Stimulated activated CD4-positive, alpha-beta T cell treated with anti-CD3 and anti-CD28 coated beads, Interleukin-15, amount 100 ng/mL, for 1 hour (primary cell): ENCODE measurements around the gene ZNF862.

Source experiments
- DNase-seq, 2 donors: peaks; one replicate each; pipeline ENCODE4 v3.0.0-alpha.2; 2020; ENCODE audit warnings: low read depth in 1 of 2, low spot score in 1 of 2

The ZNF862 gene

DNA sequence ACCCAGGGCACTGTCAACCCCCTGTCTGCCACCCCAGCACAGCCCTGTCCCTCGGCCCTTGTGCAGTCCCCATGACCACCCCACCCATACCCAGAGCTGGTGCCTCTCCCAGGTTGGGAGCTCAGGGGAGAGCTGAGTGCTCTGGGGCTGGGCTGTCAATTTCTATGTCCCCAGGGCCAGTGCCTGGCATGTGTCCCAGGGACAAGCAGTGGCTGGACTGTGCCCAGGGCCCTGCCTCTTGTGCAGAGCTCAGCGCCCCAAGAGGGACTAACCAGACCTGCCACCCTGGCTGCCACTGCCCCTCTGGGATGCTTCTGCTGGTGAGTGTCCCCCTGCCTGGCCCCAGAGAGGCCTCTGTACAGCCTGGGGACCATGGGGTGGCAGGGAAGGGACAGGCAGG lies 29.0 kb upstream of the ZNF862 start:
- no peak for DNase-seq

GRCh38 chr7:149811221-149811620 lies 27.0 kb upstream of the ZNF862 start:
- DNase-seq: no peak

- DNase-seq: no peak
These were observed 26.2 kb upstream of the ZNF862 start for GRCh38 chr7:149811831-149812490.

GRCh38 chr7:149813254-149814035 lies 24.7 kb upstream of the ZNF862 start:
- no peak for DNase-seq

- DNase-seq: no peak
These were observed 23.7 kb upstream of the ZNF862 start for GRCh38 chr7:149814494-149814893.

DNA sequence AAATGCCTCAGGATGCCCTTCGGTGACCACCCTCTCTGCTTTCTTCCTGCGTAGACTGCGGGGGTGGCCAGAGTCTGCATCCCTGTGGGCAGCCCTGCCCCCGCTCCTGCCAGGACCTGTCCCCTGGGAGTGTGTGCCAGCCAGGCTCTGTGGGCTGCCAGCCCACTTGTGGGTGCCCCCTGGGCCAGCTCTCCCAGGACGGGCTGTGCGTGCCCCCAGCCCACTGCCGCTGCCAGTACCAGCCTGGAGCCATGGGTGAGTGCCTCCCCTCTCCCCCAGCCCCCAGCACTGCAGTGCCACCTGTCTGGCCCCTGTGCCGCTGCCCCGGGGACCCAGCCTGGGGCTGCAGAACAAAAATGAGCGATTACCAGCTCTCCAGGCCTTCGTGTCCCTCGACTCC lies 23.1 kb upstream of the ZNF862 start:
- no peak for DNase-seq

- no peak for DNase-seq
These were observed 22.4 kb upstream of the ZNF862 start for GRCh38 chr7:149815661-149816266.

DNA sequence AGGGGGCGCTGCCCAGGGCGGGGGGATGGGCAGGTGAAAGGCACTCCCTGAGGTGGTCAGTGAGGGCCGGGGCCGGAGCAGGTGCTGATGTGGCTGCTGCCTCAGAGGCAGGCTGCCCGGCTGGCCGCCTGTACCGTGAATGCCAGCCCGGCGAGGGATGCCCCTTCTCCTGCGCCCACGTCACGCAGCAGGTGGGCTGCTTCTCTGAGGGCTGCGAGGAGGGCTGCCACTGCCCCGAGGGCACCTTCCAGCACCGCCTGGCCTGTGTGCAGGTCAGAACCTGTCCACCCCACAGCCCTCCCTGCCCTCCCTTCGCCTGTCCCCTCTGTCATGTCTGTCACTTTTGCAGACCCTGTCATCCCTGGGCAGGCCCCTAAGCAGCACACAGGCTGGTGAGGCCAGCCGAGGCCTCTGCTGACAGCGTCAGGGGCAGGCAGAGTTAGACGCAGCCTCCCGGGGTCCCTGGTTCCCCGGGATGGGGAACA lies 21.9 kb upstream of the ZNF862 start:
- DNase-seq: no peak

DNA sequence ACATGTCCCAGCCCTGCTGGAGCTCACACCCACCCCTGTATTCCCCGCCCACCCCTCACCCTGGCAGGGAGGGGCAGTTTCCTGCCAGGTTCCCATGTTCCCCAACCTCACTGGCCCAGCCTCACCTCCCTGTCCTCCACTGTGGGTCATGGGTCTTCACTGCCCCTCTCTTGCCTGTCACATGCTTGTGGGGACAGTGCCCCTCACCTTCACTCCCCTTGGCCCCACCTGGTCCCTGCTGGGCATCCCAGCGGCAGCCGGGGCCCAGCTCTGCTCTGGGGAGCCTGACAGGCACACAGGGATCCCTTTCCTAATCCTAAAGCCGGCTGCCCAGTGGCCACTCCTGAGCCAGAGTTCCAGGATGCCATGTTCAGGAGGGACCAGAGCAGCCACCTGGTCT lies 21.4 kb upstream of the ZNF862 start:
- no peak for DNase-seq

DNA sequence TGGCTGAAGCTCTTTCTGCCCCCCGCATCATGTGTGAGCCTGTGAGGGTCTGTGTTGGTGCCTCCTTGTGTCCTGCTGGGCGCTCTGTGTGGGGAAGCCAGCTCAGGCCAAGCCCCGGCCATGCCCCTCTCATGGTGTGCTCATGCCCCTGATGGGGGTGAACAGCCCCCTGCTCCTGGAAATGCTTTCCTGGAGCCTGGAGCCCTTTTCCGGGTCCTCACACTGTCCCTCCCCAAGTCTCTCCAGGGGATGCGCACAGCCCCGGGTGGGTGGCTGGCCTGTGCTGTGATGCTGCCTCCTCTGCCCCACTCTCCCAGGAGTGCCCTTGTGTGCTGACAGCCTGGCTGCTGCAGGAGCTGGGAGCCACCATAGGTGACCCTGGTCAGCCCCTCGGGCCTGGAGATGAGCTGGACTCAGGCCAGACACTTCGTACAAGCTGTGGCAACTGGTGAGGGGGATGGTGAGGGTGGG lies 20.8 kb upstream of the ZNF862 start:
- no peak for DNase-seq

GRCh38 chr7:149817836-149818535 lies 20.2 kb upstream of the ZNF862 start:
- no peak for DNase-seq

DNA sequence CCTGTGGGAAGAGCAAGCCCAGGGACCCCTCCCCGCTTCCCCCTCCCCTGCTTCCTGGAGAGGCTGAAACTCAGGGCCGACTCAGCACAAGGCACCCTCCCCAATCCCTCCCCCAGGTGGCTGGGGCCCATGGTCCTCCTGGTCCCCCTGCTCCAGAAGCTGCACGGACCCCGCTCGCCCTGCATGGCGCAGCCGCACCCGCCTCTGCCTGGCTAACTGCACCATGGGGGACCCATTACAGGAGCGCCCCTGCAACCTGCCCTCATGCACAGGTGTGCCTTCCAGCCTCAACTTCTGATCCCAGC lies 19.7 kb upstream of the ZNF862 start:
- DNase-seq: no peak

DNA sequence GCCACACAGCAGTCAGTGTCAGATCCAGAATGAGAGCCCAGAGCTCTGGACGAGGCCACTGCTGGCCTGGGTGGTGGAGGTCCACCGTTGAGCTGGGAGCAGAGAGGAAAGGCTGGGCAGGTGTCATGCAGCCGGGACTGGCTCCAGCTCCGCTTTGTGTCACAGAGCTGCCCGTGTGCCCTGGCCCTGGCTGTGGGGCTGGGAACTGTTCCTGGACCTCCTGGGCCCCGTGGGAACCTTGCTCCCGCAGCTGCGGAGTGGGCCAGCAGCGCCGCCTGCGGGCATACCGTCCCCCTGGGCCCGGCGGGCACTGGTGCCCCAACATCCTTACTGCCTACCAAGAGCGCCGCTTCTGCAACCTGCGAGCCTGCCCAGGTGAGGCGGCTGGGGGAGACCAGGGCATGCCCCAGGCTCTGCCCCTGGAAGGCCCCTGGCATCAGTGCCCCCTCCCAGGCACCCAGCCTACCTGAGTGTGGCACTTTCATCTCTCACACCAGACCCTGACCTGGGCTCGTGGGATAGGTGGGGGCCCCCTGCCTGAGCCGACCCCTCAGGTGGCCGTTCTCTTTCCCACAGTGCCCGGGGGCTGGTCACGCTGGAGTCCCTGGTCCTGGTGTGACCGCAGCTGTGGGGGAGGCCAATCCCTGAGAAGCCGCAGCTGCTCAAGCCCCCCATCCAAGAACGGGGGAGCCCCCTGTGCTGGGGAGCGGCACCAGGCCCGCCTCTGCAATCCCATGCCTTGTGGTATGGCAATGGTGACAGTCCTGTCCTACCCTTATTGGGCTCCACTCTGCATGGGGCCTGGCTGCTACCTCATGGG lies 18.8 kb upstream of the ZNF862 start:
- no peak for DNase-seq

DNA sequence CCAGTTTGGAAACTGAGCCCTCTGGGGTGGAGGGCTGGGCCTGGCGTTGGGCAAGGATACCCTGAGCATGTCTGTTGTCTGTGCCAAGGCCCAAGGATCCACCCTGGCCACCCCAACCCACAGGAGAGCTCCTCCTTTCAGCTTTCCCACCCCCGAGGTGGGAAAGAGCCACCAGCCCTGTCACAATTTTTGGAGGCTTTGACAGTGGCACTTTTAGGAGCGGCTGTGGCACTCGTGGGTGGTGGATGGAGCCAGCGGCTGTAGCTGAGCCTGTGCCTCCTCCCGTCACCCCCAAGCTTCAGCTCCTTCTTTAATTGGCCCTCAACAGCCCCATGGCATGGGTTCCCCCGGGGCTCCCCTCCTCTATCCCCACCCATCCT lies 18.2 kb upstream of the ZNF862 start:
- no peak for DNase-seq

DNA sequence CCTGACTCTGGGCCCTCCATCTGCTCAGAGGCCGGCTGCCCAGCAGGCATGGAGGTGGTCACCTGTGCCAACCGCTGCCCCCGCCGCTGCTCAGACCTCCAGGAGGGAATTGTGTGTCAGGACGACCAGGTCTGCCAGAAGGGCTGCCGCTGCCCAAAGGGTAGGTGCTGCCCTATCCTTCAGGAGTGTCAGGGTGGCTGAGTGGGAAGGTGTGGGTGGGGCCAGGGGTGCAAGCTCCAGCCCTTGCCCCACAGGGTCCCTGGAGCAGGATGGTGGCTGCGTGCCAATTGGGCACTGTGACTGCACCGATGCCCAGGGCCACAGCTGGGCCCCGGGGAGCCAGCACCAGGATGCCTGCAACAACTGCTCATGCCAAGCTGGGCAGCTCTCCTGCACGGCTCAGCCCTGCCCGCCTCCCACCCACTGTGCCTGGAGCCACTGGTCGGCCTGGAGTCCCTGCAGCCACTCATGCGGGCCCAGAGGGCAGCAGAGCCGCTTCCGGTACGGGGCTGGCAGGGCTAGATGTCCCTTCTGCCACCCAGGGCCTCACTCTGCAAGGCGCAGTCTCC lies 17.5 kb upstream of the ZNF862 start:
- no peak for DNase-seq

GRCh38 chr7:149821191-149822148 lies 16.7 kb upstream of the ZNF862 start:
- DNase-seq: no peak

DNA sequence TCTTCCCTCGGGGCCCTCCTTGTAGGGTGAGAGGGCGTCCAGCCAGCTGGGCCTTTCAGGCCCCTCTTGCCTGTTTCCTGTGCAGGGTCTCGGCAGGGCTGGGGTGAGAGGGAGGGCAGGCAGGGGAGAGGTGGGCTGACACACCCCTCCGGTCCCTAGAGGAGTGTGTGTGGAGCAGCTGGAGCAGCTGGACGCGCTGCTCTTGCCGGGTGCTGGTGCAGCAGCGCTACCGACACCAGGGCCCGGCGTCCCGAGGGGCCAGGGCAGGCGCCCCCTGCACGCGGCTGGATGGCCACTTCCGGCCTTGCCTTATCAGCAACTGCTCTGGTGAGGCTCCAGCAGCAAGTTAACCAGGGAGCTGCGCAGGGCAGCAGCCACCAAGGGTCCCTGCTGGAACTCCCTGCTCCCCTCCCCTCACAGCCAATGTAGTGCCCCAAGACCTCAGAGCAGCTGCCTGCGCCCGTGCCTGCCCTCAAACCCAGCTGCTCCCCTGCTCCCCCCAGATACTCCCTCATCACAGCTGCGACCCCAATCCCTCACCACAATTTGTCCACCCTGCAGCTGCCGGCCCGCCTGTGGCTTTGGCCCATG lies 15.7 kb upstream of the ZNF862 start:
- DNase-seq: no peak

DNA sequence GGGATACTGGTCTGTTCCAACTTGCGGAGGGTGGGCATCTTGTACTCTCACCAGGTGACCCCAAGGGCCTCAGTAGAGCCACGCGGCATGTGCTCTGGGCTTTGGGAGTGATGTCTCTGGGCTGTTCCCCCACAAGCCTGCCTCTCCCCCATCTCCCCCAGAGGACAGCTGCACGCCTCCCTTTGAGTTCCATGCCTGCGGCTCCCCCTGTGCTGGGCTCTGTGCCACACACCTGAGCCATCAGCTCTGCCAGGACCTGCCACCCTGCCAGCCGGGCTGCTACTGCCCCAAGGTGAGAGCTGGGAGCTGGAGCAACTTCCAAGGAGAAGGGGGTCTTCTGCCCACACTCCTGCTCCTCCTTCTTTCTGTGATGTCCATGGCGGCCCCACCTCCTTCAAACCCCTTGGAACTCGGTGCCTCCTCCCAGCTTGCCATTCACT lies 15.0 kb upstream of the ZNF862 start:
- no peak for DNase-seq

DNA sequence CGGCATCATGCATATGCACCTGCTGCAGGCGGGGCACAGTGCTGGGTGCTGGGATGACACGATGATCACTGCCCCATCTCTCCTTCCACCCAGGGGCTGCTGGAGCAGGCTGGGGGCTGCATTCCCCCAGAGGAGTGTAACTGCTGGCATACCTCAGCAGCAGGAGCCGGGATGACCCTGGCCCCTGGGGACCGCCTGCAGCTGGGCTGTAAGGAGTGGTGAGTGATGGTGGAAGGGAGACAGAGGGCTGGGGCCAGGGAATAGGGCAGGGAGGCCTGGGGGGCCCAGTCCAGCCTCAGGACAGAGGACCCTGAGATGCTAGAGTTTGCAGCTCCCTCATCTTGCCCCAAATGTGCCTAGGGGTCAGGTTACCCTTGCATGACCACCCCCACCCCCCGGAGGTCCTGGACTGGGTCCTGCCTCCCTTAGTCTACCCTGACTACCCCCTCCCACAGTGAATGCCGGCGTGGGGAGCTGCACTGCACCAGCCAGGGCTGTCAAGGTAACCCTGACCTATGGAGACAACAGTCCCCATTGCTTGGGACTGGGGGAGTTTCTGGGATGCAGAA lies 14.5 kb upstream of the ZNF862 start:
- DNase-seq: no peak
